Cardiac muscle cell (in vitro differentiated cells and primary cell): ENCODE data around the gene HHAT. TPM values are rescaled to one million over a fixed set of nuclear protein-coding genes. Genes with fewer than 3 reads are reported as not detected.

Experiments
- DNase-seq, 2 donors: peaks; one replicate each; pipeline versions ENCODE4 v3.0.0 to v3.0.0-alpha.2; 2010 to 2017; ENCODE audit warnings: low read depth in 1 of 2, low spot score in 1 of 2
- H3K27ac ChIP-seq: fragments of 200-600 bp; sonication (generic); 2 replicates; pipeline ENCODE4 v1.5.1; 2016
- H3K27me3 ChIP-seq: fragments of 200-600 bp; sonication (generic); 2 replicates; pipeline ENCODE4 v1.6.0; 2016; ENCODE audit warnings: control low read depth
- H3K36me3 ChIP-seq: fragments of 200-600 bp; sonication (generic); 2 replicates; pipeline ENCODE4 v1.5.1; 2016; ENCODE audit warnings: control low read depth
- H3K4me1 ChIP-seq: fragments of 200-600 bp; sonication (generic); 2 replicates; pipeline ENCODE4 v1.8.1; 2017; ENCODE audit warnings: low read depth, mild to moderate bottlenecking, mixed run types
- H3K4me3 ChIP-seq: fragments of 200-600 bp; sonication (generic); 2 replicates; pipeline ENCODE4 v1.5.1; 2016; ENCODE audit warnings: mild to moderate bottlenecking
- H3K9me3 ChIP-seq: fragments of 200-600 bp; sonication (generic); 2 replicates; pipeline ENCODE4 v1.5.1; 2017; ENCODE audit warnings: low read depth, mild to moderate bottlenecking, control low read depth
- CTCF ChIP-seq: IDR thresholded peaks from 2 replicates; pipeline ENCODE4 v1.5.1; 2012; ENCODE audit warnings: low read depth, mild to moderate bottlenecking, low read length
- polyA plus RNA-seq: library from polyadenylated mRNA; unstranded; fragments of >200 nt; fragmentation: Nextera tagmentation; extraction: Ambion mirVana; gene quantifications from 2 replicates; pipeline ENCODE4 v1.2.1, GENCODE V29; 2016
- total RNA-seq: library from RNA; depleted of rRNA; stranded (reverse); fragments of >200 nt; gene quantifications from 2 replicates; pipeline ENCODE4 v1.2.3, GENCODE V29; 2016

HHAT gene
- total and polyA plus RNA-seq, 2 experiments from 2014 or later, result 3.6 to 8.4 TPM

- Histone ChIP-seq H3K36me3 (no peaks in the 10 kb centered on the region), H3K27me3 (no peaks in the 10 kb centered on the region), H3K4me1 (peaks cover 16% of the 10 kb centered on the region), H3K9me3 (no peaks in the 10 kb centered on the region), H3K4me3 (no peak overlapping the region), H3K27ac (no peak overlapping the region)
- no peak for DNase-seq
- TF ChIP-seq CTCF, result no peak
These were observed 154.4 kb downstream of the HHAT start for GRCh38 chr1:210482945-210483617.

GRCh38 chr1:210483821-210484220, 155.1 kb downstream of the HHAT start:
- no peak overlapping the region for H3K27ac ChIP-seq
- DNase-seq, result no peak
- no peaks in the 10 kb centered on the region for H3K27me3 ChIP-seq
- no peaks in the 10 kb centered on the region for H3K36me3 ChIP-seq
- no peak for TF ChIP-seq CTCF
- peaks cover 16% of the 10 kb centered on the region for H3K4me1 ChIP-seq
- no peak overlapping the region for H3K4me3 ChIP-seq
- H3K9me3 ChIP-seq, result no peaks in the 10 kb centered on the region

GRCh38 chr1:210487021-210487420, 158.3 kb downstream of the HHAT start:
- no peak for TF ChIP-seq CTCF
- no peak overlapping the region for H3K27ac ChIP-seq
- H3K27me3 ChIP-seq, result no peaks in the 10 kb centered on the region
- DNase-seq, result no peak
- H3K4me3 ChIP-seq, result no peak overlapping the region
- H3K36me3 ChIP-seq, result no peaks in the 10 kb centered on the region
- no peaks in the 10 kb centered on the region for H3K9me3 ChIP-seq
- peaks cover 12% of the 10 kb centered on the region for H3K4me1 ChIP-seq

GRCh38 chr1:210489491-210489890, 160.8 kb downstream of the HHAT start:
- Histone ChIP-seq H3K36me3 (no peaks in the 10 kb centered on the region), H3K4me1 (peaks cover 7% of the 10 kb centered on the region), H3K4me3 (no peak overlapping the region), H3K9me3 (no peaks in the 10 kb centered on the region), H3K27ac (no peak overlapping the region), H3K27me3 (no peaks in the 10 kb centered on the region)
- no peak for DNase-seq
- no peak for TF ChIP-seq CTCF

- Histone ChIP-seq H3K4me1 (peaks cover 7% of the 10 kb centered on the region), H3K27ac (no peak overlapping the region), H3K9me3 (no peaks in the 10 kb centered on the region), H3K36me3 (no peaks in the 10 kb centered on the region), H3K27me3 (no peaks in the 10 kb centered on the region), H3K4me3 (no peak overlapping the region)
- no peak for TF ChIP-seq CTCF
- DNase-seq, result no peak
These were observed 162.1 kb downstream of the HHAT start for GRCh38 chr1:210490781-210491180.
